KMS-11 (cell line): ENCODE measurements around the gene DOP1A.

Source experiments
- H2AFZ ChIP-seq: fragments of 200-600 bp; sonication (generic); 2 replicates; pipeline ENCODE4 v1.6.1; 2016; ENCODE audit warnings: antibody characterized with exemption, mixed run types, low read depth
- H3K27ac ChIP-seq: fragments of 200-600 bp; sonication (generic); 2 replicates; pipeline ENCODE4 v1.6.1; 2016; ENCODE audit warnings: mild to moderate bottlenecking, mixed run types
- H3K27me3 ChIP-seq: fragments of 200-600 bp; sonication (generic); 2 replicates; pipeline ENCODE4 v1.6.1; 2017; ENCODE audit warnings: mild to moderate bottlenecking, low read depth, mixed run types, moderate library complexity; ENCODE audit not compliant: insufficient read depth
- H3K36me3 ChIP-seq: fragments of 200-600 bp; sonication (generic); 2 replicates; pipeline ENCODE4 v1.6.1; 2017; ENCODE audit warnings: mild to moderate bottlenecking, mixed run types; ENCODE audit not compliant: insufficient read depth
- H3K4me1 ChIP-seq: fragments of 200-600 bp; sonication (generic); 2 replicates; pipeline ENCODE4 v1.6.1; 2016; ENCODE audit warnings: mild to moderate bottlenecking, low read depth, mixed run types; ENCODE audit not compliant: poor library complexity, severe bottlenecking
- H3K4me2 ChIP-seq: fragments of 200-600 bp; sonication (generic); 2 replicates; pipeline ENCODE4 v1.7.0; 2016; ENCODE audit warnings: mild to moderate bottlenecking, mixed run types
- H3K4me3 ChIP-seq: fragments of 200-600 bp; sonication (generic); IDR thresholded peaks from 2 replicates; pipeline ENCODE4 v1.6.1; 2017; ENCODE audit warnings: low read depth, low read length, mixed read lengths; ENCODE audit not compliant: insufficient read depth
- H3K79me2 ChIP-seq: fragments of 200-600 bp; sonication (generic); 2 replicates; pipeline ENCODE4 v1.6.1; 2016; ENCODE audit warnings: low read depth, mixed run types; ENCODE audit not compliant: insufficient read depth
- H3K9ac ChIP-seq: fragments of 200-600 bp; sonication (generic); 2 replicates; pipeline ENCODE4 v1.6.1; 2016; ENCODE audit warnings: mild to moderate bottlenecking, mixed run types
- H4K20me1 ChIP-seq: fragments of 200-600 bp; sonication (generic); 2 replicates; pipeline ENCODE4 v1.6.1; 2016; ENCODE audit warnings: mild to moderate bottlenecking, mixed run types; ENCODE audit not compliant: insufficient read depth
- CTCF ChIP-seq: fragments of 200-600 bp; sonication (generic); conservative IDR thresholded peaks from 2 replicates; pipeline ENCODE4 v1.6.1; 2017; ENCODE audit warnings: low read depth, mild to moderate bottlenecking, antibody characterized with exemption, low read length, moderate library complexity, mixed read lengths

DOP1A gene

GRCh38 chr6:83097204-83097603 lies 29.7 kb downstream of the DOP1A start:
- Histone ChIP-seq H3K4me3 (no peak overlapping the region), H3K9ac (no peak overlapping the region), H3K36me3 (no peaks in the 10 kb centered on the region), H3K27me3 (no peaks in the 10 kb centered on the region), H3K79me2 (no peaks in the 10 kb centered on the region), H4K20me1 (no peaks in the 10 kb centered on the region), H2AFZ (no peak overlapping the region), H3K4me1 (no peaks in the 10 kb centered on the region), H3K4me2 (no peak overlapping the region), H3K27ac (no peak overlapping the region)
- TF ChIP-seq CTCF: no peak

GRCh38 chr6:83097675-83098074 lies 30.2 kb downstream of the DOP1A start:
- Histone ChIP-seq H3K9ac (no peak overlapping the region), H3K79me2 (no peaks in the 10 kb centered on the region), H4K20me1 (no peaks in the 10 kb centered on the region), H3K27me3 (no peaks in the 10 kb centered on the region), H3K36me3 (no peaks in the 10 kb centered on the region), H2AFZ (no peak overlapping the region), H3K4me1 (no peaks in the 10 kb centered on the region), H3K4me3 (no peak overlapping the region), H3K27ac (no peak overlapping the region), H3K4me2 (no peak overlapping the region)
- no peak for TF ChIP-seq CTCF

GRCh38 chr6:83098589-83098988 lies 31.1 kb downstream of the DOP1A start:
- no peaks in the 10 kb centered on the region for H3K36me3 ChIP-seq
- no peak overlapping the region for H3K4me2 ChIP-seq
- H3K27ac ChIP-seq: no peak overlapping the region
- H3K4me1 ChIP-seq: no peaks in the 10 kb centered on the region
- H3K4me3 ChIP-seq: no peak overlapping the region
- H2AFZ ChIP-seq: no peak overlapping the region
- TF ChIP-seq CTCF: no peak
- H3K9ac ChIP-seq: no peak overlapping the region
- H4K20me1 ChIP-seq: no peaks in the 10 kb centered on the region
- no peaks in the 10 kb centered on the region for H3K79me2 ChIP-seq
- H3K27me3 ChIP-seq: no peaks in the 10 kb centered on the region

- no peak overlapping the region for H3K27ac ChIP-seq
- no peaks in the 10 kb centered on the region for H3K79me2 ChIP-seq
- no peak for TF ChIP-seq CTCF
- H2AFZ ChIP-seq: no peak overlapping the region
- no peak overlapping the region for H3K4me3 ChIP-seq
- no peaks in the 10 kb centered on the region for H3K36me3 ChIP-seq
- no peak overlapping the region for H3K4me2 ChIP-seq
- H3K27me3 ChIP-seq: no peaks in the 10 kb centered on the region
- peaks cover 17% of the 10 kb centered on the region for H3K4me1 ChIP-seq
- H4K20me1 ChIP-seq: no peaks in the 10 kb centered on the region
- H3K9ac ChIP-seq: no peak overlapping the region
Observed at GRCh38 chr6:83108378-83108777, 40.9 kb downstream of the DOP1A start.
